ENCODE data around the gene ASTN1.

The ASTN1 gene

DNA sequence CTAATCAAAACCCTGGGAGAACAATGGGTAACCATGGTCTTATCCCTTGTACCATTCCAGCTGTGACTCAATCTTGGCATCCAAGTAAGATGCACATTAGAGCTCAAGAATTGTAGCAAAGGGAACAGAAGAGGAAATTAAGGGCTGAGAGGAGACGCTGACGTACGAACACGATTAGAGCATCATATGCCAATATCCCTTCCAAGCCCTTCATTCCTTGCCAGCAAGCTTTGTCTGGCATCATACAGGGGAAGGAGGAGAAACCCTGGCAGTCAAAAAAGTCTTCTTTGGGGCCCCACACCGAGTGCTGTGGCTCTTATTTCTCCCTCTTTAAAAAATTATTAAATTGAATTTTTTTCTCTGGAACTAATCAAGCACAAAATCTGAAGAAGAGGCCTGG, 120.9 kb downstream of the ASTN1 start:
- no peak for DNase-seq (ENCODE audit: low read depth in 3 of 3)

DNA sequence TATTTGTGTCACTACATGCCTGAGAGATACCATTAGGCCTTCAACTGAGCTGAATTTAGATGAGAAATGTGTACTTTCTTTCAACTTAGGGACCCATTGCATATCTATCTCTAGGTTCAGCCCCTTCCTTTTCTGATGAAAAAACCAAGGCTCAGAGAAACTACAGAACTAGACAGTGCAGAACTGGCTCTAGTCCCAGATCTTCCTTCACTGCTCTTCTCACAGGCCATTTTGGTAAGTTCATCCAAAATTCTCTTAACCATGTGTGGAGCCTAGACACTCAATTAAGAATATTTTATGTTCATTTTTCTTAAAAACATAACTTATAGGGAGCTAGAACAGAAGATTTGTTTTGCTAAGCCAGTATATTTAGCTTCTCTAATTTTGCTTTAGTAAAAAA, 128.9 kb downstream of the ASTN1 start:
- no peak for DNase-seq (ENCODE audit: low read depth in 3 of 3)

DNA sequence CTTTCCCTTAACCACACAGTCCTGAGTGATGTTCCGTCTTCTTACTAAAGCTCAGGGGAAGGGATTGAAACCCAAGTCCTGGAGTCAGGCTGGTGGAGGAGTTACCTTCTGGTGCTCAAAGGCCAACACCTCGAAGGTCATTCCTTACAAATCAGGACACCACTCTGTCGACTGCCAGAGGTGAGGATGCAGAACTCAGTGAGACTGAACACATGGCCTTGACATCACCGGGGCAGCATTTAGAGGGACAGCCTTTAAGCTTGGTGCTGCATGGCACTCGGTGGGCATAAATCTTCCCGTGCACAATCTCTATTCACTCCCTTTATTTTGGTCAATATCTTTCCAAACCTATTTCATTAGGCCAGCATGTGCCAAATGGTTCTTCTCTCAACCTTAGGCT, 130.9 kb downstream of the ASTN1 start:
- DNase-seq (ENCODE audit: low read depth in 3 of 3) = no peak

DNA sequence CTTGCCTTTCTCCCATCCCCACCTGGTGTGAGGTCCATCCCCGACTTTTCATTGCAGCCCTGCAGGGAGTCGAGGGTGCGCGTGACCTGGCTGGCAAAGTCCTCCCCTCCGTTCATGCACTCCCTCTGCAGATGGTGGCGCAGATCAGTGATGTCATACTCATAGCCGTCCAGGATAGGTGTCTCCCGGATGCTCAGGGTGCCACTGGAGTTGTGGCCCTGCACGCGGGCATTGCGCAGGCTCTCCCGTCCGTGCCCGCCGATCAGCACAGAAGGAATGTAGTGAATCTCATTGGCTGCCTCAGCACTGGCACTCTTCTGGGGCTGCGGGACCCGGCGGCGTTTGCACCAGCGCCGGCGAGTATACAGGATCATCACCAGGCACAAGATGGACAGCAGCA, 132.1 kb downstream of the ASTN1 start:
- DNase-seq (ENCODE audit: low read depth in 3 of 3) = no peak

DNA sequence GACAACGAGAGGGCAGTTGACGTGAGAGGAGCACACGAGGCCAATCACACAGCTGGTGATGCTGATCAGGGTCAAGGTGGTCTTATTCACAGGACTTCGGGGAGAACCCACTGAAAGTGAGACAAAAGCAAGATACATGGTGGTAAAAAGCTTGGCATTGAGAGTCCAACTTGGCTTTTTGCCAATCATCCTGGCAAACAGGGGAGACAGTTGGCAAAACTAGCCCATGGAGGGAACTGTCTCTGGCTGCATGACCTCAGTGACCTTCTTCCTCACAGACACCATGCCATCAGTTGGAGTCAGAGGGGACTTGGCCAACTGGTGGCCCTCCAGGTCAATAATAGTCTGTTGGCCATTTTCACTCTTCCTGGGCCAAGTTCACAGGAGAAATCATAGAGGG, 139.9 kb downstream of the ASTN1 start:
- DNase-seq (ENCODE audit: low read depth in 3 of 3) = no peak

DNA sequence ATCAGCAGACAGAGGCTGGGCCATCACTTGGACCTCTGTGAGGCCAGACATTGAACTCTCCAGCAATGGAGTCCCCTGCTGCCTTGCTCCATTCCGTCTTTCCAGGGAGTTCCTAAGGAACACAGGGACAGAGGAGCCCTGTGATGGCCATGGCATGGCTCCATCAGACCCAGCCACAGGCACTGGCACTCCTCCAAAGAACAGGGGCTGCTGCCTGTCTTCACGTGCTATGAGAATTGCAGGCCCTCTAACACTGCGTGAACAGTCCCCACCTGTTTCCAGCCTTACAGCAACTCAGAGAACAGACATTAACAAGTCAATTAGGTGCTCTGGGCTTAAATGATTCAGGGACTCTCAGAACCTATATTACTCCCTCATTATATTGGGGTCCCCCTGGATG, 140.8 kb downstream of the ASTN1 start:
- DNase-seq (ENCODE audit: low read depth in 3 of 3) = no peak

DNA sequence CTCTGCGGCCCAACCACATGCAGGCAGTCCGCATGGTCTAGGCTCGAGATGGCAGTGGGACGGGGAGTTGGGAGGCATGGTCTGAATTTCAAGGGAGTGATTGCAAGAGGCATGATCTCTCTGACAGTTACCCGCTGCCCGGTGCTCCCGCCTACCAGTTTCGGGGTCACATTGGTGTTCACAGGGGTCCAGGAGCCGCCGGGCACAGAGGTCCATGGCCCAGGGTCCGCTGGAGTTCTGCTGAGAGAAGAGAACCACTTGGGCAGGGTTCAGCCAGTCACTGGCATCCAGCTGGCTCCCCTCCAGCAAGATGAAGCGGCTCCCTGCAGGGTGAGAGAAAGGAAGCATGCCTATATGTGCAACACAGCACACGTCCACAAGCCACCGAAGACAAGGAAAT, 141.3 kb downstream of the ASTN1 start:
- no peak for DNase-seq (ENCODE audit: low read depth in 3 of 3)

DNA sequence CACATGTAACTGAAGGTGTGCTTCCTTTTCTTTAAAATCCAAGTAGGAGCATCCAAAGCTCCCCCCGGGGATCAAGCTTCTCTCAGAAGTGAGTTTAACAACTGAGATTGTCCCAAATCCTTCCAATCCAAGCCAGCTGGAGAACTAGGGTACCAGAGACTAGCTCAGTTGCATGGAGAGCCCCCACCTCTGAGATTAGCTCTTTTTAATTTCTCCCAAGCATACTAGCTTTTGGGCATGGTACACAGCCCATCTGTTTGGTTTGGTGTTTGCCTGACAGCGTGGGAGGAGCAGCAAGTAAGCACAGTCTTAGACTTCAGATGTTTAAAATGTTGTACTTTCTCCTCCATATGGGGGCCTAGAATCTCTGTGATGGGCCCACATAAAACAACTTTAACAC, 142.8 kb downstream of the ASTN1 start:
- DNase-seq (ENCODE audit: low read depth in 3 of 3) = no peak

DNA sequence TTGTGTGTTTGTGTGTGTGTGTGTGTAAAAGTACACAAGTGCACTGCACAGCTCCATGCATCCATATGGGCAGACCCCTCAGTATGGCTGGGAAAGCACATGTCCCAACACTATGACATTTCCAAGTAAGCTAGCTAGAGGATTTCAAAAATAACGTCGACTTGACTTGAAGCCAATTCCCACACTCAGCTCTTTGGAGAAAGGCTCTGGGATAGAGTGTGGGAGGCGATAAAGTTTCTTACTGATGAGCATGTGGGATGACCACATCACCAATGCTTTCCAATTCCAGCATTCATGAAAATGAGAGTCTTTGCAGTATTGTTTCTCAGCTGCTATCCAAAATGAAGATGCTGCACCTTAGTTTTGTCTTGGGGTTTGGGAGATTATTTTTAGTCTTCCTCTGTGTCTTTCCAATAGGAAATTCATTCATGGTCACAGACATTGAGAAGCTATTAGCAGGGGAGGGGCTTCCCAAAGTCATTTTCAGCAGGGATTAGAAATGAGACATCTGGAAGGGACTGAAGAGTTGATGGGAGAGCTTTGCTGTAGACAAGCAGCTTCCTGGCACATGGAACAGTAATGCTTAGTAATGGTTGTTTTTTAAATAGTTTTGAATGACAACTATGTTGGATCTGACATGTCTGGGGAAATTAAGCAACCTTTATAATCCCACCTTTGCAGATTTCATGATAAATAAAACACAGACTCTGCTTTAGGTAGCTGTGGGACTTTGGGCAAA, 143.5 kb downstream of the ASTN1 start:
- DNase-seq (ENCODE audit: low read depth in 3 of 3) = no peak

DNA sequence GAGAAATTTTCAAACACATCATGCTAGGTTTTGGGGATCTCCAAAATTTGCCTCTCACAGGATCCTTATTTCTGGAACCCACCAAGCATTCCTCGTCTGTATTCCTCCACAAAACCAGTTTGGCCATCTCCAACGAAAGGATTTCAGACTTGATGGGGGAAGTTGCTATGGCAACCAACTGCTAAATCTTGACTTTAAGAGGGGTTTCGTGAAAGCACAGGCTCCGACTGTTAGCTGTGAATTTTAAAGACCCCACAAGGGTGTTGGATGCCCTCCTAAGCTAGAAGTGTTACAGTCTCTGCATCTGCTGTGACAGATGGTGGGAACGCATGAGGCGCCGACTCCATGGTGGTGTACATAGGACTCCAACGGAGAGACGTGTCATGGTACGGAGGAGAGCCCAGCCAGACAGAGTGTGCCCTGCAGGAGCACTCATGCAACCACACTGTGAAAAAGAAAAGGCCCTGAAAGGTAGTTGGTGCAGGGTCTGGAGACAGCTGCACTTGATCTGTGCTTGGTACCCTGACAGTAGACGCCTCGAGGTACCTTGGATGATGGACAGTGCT, 147.1 kb downstream of the ASTN1 start:
- no peak for DNase-seq (ENCODE audit: low read depth in 3 of 3)

DNA sequence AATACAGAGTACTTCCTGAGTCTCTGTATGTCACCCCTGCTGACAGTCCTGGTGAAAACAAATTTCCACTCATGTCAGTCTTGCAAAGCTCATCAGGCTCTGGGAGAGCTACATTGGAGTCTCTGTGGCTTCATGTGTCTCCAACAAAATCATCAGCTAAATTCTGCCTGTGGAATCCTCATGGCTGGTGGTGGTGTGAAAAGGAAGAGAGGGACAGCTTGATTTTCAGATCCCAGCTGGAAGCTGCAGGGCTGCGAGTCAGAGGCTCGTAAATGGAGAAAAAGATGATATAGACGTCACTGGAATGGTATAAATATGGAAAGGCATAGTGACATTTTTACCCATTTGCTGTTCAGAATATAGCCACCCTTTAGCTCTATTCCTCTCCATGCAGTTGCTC, 150.2 kb downstream of the ASTN1 start:
- DNase-seq (ENCODE audit: low read depth in 3 of 3) = no peak

DNA sequence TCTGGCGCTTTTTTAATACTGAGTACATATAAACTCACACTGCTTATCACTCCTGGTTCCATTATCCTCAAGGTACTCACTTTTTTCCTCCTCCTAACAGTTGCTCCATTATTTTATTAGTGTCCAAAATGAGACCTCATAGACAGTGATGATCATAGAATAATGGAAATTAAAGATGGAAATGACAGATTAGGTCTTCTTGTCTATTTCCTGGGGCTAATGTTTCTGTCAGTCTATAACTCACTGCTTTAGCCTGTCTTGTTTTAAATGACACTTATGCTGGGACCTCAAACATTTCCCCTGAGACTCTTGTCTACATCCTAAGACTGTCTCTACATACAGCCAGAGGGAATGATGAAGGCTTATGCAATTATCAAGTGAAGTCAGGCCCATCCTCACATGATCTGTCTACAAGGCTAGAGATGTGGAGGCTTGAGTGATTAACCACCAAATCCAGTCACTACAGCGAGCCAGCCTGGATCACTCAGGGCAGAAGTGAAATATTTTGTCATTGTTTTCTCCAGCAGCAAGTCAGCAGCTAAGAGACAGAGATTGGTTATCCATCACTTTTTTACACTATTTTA, 152.1 kb downstream of the ASTN1 start:
- no peak for DNase-seq (ENCODE audit: low read depth in 3 of 3)

DNA sequence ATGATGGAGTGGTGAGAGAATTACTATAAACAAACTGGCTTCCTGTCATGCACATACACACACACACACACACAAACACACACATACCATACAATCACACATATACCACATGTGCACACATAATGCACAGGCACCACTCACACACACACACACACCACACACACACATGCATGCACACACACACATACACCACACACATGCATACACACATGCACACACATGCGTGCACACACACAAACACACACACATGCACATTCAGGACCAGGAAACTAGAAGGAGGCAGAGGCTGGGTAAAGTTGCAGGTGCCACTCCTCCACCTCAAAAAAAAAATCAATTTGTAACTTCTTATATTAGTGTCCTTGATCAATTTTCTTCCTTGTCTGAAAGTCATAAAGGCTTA, 153.0 kb downstream of the ASTN1 start:
- DNase-seq (ENCODE audit: low read depth in 3 of 3) = no peak

DNA sequence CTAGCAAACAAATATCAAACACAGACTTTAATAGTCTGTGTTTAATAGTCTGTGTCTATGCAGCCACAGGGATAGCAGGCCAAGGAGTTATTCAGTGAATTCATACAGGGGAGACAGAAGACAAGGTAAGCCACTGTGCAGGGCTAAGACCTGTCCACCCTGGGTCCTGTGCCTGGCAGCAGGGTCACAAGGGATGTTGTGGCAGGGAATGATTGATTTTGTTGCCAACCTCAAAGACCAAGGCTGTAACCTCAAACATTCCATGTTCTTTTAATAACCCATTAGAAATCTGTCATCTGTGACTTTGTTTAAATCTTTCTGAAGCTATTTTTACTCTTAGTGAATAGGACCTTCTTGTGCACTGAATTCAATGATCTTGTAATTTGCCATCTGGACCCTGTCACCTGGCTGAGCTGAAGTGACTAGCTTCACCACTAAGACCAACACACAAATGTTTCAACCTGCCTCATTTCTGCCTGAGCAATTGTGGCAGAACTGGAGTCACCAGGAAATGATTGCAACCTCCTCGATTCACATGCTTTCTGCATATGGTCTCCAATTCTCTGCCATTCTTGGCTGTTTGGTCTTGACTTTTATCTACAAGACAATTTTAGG, 154.2 kb downstream of the ASTN1 start:
- DNase-seq (ENCODE audit: low read depth in 3 of 3) = no peak

DNA sequence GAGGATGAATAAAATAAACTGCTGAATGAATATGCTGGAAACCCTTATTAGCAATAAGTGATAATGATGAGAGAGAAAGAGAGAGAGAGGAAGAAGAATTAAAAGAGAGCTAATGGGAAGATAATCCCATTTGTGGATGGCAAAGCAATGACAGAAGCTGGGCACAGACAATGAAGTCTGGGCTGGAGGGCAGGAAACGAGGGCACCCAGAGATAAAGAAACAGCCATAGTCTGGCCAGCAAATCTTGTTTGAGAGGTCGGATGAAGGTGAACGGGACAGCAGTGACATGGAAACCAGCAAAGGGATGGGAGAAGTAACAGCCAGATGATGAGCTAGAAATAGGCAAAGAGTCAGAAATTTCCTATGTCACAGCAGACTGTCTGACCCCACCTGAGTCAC, 155.9 kb downstream of the ASTN1 start:
- DNase-seq (ENCODE audit: low read depth in 3 of 3) = no peak

DNA sequence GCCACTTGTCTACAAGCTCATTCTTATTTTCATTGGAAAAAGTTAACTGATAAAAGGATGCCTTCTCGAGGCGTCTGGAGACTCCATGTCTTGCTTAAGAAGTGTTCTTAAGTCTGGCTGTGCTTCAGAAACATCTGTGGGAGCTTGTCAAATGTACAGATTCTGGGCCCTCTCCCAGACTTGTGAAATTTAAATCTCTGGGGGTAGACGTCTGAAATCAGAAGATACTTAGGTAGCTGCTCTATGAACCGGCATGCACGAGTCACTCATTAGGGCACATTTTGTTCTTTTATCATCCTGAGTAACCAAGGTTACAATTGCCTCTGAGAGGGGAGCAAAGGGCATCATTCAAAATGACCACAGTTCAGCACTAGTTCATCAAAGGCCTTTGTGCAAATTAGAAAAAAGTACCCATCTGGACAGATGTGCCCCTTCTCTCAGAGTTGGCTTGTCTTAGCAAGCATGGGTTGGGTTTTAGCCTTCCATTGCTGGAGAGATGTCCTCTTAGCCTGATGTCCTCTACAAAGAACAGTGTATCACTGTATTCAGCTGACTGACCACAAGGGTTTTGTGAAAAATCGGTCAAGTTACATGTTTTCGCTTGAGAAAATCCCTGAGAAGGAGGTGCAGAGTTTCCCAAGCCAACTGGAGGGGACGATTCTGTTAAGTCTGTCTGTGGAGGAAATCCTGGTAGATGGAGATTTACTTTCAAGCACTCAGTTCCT, 156.9 kb downstream of the ASTN1 start:
- DNase-seq (ENCODE audit: low read depth in 3 of 3) = no peak

DNA sequence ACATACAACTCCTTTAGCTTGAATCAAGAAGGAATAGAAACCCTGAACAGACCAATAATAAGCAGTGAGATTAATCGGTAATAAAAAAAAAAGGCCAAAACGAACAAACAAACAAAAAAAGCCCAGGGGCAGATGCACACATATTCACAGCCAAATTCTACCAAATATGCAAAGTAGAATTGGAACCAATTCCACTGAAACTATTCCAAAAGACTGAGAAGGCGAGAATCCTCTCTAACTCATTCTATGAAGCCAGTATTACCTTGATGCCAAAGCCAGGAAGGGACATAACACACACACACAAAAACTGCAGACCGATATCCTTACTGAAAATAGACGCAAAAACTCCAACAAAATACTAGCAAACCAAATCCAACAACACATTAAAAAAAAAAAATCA, 161.6 kb downstream of the ASTN1 start:
- no peak for DNase-seq (ENCODE audit: low read depth in 3 of 3)

DNA sequence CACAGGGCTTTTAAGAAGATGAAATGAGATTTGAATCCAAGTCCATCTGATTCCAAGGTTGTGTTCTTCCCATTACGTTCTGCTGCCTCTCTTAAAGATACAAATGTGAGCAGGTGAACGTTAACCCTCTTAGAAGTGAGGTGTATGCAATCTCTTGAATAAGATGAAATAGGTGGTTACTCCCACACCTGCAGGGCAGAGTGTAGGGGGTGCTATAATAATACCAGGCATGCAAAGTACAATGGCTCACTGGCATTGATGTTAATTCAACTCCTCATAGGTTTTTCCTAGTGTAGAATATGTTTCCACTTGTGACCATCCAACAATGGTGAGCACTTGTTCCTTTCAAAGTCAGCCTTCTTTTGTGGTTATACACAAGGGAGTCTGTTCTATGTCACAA, 163.0 kb downstream of the ASTN1 start:
- DNase-seq (ENCODE audit: low read depth in 3 of 3) = no peak

DNA sequence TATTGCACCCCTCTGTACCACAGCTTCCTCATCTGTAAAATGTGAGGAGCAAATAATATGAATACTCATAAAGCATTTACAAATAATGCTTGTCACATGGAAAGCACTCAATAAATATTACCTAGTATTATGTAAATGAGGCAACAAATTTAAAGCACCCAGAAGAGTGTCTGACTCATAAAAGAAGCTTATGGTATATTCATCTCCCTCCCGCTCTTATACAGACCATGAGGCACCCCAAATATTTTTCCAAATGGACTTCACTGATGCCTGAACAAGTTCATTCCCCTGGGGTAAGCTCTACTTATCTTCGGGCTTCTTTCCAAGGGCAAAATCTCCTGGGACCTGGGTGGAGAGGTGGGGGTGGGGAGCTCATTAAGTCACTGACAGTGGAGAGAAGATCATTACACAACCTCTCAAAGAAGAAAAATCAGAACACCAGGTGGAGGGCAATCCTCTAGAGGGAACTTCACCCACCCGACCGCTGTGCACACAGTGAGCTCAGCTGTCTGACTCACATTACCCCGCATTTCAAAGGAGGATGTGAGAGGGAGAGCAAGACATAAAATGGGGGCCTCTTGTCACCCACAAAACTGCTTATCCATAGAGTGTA, 166.2 kb downstream of the ASTN1 start:
- DNase-seq (ENCODE audit: low read depth in 3 of 3) = no peak

DNA sequence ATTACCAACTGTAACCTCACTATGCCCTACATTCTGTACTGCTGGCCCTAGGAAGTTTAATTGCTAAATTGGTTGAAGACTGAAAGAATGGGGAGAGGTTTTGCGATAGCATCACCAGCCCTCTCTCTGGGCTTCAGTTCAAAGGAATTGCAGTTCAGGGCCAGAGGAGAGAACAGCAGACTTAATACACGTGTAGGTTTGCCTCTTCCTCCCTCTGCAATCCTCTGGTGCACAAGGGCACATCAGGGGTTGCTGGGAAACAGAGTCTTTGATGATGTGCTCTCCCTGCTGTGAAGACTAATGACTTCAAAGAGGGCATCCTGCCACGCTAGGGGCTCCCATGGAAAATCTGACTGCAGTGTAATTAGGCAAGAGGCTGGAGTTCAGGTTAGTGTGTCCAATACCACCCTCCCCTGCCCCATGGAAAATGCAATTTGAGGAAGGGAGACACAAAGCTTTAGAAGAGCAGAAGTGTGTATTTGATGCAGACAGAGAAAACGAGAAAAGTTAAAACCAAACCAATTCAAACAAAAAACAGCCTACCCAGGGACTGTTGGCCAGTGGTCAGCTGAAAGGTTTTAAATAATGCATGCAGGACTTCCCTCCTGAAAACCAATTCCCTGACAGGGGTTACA, 167.9 kb downstream of the ASTN1 start:
- DNase-seq (ENCODE audit: low read depth in 3 of 3) = no peak

DNA sequence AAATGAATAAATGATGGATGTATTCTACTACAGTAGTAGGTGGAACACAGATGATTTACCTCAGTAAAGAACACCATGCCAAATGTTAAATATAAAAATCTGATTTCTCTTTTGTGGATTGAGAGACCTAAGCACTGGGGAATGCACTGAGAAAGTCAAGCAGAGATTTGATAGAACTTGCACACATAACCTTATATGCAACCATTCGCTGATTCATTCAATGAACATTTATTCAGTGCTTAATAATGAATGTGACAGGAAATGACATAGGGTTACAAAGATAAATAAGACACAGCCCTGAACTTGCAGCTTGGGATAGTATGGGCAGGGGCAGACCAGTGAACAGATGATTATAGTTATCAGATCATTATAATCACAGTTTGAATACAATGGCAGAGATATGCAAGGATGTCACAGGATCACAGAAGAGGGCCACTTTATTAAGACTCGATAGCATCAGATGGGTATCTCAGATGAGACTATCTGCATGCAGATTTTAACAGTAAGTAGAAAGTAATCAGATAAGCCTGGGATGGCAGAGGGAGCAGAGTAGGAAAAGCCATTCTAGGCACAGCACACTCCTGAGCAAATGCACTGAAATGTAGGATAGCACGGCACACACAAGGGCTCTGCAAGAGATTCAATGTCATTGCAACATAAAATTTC, 169.4 kb downstream of the ASTN1 start:
- DNase-seq (ENCODE audit: low read depth in 3 of 3) = no peak
